ENCODE data around the gene HTRA2. TPM values are rescaled to one million over a fixed set of nuclear protein-coding genes. Genes with fewer than 3 reads are reported as not detected.

Gene HTRA2
- total and polyA plus RNA-seq, 9 of the 15 experiments (the other 6 are each of a cell fraction or from before 2014, with no cell fraction given), result 54.2 to 71.2 (median 65.8) TPM

DNA sequence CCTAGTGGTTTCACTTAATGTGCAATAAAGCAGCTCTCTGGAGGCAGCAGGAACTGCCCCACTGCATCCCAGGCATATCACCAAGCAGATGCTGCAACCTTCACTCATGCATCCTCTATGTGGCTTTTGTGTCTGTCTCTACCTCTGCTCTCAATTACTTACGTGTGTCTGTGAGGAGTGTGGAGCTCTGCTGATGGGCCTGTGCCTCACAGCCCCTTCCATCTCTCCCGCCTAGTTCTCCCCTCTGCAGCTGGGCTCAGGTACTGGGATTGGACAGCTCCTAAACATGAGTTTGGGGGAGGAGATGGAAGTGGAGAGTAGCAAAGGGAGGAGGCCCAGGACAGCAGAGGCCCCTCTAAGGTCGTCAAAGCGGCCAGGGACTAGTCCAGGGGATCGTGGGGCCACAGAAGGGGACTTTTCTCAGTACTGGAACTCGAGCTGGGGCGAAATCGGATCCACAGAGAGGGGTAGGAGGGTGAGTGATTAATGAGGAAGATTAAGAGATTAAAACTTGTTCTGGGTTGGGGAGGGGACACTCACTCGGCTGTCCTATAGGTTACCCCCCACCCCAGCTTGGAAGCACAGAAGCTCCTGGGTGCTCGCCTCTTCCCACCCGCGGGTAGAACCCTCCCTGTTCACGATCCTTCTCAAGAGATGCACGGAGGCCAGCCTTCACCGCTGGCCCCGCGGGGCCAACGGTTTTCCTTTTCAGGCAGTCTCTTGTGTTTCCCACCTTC is 28.2 kb upstream of the HTRA2 start:
- 16% methylated on average over 17 of the region's 18 CpGs for WGBS (ENCODE audit: insufficient coverage, low coverage, missing lambda C conversion rate)
- H2AFZ ChIP-seq (ENCODE audit: low read depth, low read length), result no peak overlapping the region
- peaks cover 29 to 63% of the 10 kb centered on the region in 2 experiments; a peak in 4 of 5 replicates for H3K4me1 ChIP-seq (replicated peaks in 1 of 2; ENCODE audit: control insufficient read depth in 2 of 2, insufficient read depth in 2 of 2, low read length in 2 of 2)
- peaks cover 13% of the 10 kb centered on the region; the same call in 2 of the 3 replicates for H3K36me3 ChIP-seq (ENCODE audit: control insufficient read depth, insufficient read depth, low read length)
- peaks cover 38% of the 10 kb centered on the region for H3K79me2 ChIP-seq (ENCODE audit: control insufficient read depth, insufficient read depth, low read length)
- DNase-seq (ENCODE audit: extremely low read depth in 1 of 4, low spot score in 3 of 4) (peak; percentile 31 to 60 (median 44)), FAIRE-seq (peak; percentile 19), ATAC-seq (no peak)
- H3K9ac ChIP-seq (ENCODE audit: insufficient read depth in 1 of 2, low read depth in 2 of 2, low read length in 2 of 2), result peak overlapping the region in 1 of 2 experiments; percentile 94; a peak in 1 of 4 replicates
- ChIA-PET CTCF (ENCODE audit: low intra/inter-chr PET ratio) (no interaction called here), POLR2A (interaction anchor here (0.5 to 2.4 kb wide), 9 partner anchors 8 to 303 kb away, joined by 3 to 13 read pairs (median 4); partner anchors contain the start of genes AUP1 and HTRA2)
- no peaks in the 10 kb centered on the region for H3K9me1 ChIP-seq (ENCODE audit: control insufficient read depth, insufficient read depth, low read length)
- BruUV-seq (replicated peaks), result no TSS peak
- H3K4me3 ChIP-seq, result peak overlapping the region; percentile 40
- in situ Hi-C loops (cut with MboI) (no loop called here), intact Hi-C loops (cut with micrococcal nuclease) (loop anchor here (5.0 kb wide), 1 partner anchor 71 kb away; no protein-coding TSS in a partner anchor)
- peak overlapping the region; percentile 8; the same call in 1 of the 3 replicates for H3K27ac ChIP-seq (ENCODE audit: extremely low read depth, low read depth, low read length)
- H3K27me3 ChIP-seq (ENCODE audit: control insufficient read depth in 2 of 2, insufficient read depth in 2 of 2, low read length in 2 of 2), result no peaks in the 10 kb centered on the region
- H4K20me1 ChIP-seq (replicated peaks; ENCODE audit: control insufficient read depth, insufficient read depth, low read length), result no peaks in the 10 kb centered on the region
- H3K4me2 ChIP-seq (ENCODE audit: insufficient read depth, low read length), result peak overlapping the region; percentile 95
- no peaks in the 10 kb centered on the region for H3K9me3 ChIP-seq (replicated peaks; ENCODE audit: control insufficient read depth, insufficient read depth, low read depth, low read length)
- no peak for TF ChIP-seq ILF3 (IDR thresholded peaks at IDR 0.05; ENCODE audit: borderline replicate concordance)
- peak; percentile 69 for TF ChIP-seq MEIS2 (IDR thresholded peaks at IDR 0.05; ENCODE audit: partially characterized antibody)
- no peak for TF ChIP-seq ZNF584 (CRISPR knock-in tag; IDR thresholded peaks at IDR 0.05; ENCODE audit: low read depth)
- TF ChIP-seq, protein P1, sequence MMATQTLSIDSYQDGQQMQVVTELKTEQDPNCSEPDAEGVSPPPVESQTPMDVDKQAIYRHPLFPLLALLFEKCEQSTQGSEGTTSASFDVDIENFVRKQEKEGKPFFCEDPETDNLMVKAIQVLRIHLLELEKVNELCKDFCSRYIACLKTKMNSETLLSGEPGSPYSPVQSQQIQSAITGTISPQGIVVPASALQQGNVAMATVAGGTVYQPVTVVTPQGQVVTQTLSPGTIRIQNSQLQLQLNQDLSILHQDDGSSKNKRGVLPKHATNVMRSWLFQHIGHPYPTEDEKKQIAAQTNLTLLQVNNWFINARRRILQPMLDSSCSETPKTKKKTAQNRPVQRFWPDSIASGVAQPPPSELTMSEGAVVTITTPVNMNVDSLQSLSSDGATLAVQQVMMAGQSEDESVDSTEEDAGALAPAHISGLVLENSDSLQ (IDR thresholded peaks at IDR 0.05), result 0 out of 2 replicates have a peak, but pooled peaks have one; percentile 25
- TF ChIP-seq, protein P2, sequence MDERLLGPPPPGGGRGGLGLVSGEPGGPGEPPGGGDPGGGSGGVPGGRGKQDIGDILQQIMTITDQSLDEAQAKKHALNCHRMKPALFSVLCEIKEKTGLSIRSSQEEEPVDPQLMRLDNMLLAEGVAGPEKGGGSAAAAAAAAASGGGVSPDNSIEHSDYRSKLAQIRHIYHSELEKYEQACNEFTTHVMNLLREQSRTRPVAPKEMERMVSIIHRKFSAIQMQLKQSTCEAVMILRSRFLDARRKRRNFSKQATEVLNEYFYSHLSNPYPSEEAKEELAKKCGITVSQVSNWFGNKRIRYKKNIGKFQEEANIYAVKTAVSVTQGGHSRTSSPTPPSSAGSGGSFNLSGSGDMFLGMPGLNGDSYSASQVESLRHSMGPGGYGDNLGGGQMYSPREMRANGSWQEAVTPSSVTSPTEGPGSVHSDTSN (CRISPR knock-in tag; IDR thresholded peaks at IDR 0.05; ENCODE audit: low read depth), result no peak
- TF ChIP-seq, protein P2 (tag; conservative IDR thresholded peaks at IDR 0.05; ENCODE audit: low read depth), result peak; percentile 53; the same call in 1 of the 2 replicates
- TF ChIP-seq, protein P3, sequence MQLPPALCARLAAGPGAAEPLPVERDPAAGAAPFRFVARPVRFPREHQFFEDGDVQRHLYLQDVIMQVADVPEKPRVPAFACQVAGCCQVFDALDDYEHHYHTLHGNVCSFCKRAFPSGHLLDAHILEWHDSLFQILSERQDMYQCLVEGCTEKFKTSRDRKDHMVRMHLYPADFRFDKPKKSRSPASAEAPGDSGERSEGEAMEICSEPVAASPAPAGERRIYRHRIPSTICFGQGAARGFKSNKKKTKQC (CRISPR knock-in tag; IDR thresholded peaks at IDR 0.05), result 0 out of 2 replicates have a peak, but pooled peaks have one; percentile 20
- TF ChIP-seq EHMT2 (IDR thresholded peaks at IDR 0.05), result no peak; the same call in 1 of the 2 replicates
- TF ChIP-seq PHB (CRISPR knock-in tag; IDR thresholded peaks at IDR 0.05), result no peak
- 0 out of 2 replicates have a peak, but pooled peaks have one; percentile 9 for TF ChIP-seq ZBTB7A (IDR thresholded peaks at IDR 0.05; ENCODE audit: borderline replicate concordance, control insufficient read depth, low read depth, low read length)
- peak; percentile 12; the same call in 1 of the 2 replicates for TF ChIP-seq XRCC5 (IDR thresholded peaks at IDR 0.05; ENCODE audit: low read depth, low read length)

Measured in K562 (cell line).